ENCODE results near the gene ATP6V0C.
"Not testable (repeated sequence)": the region's sequence is repeated elsewhere in the genome, so short reads cannot be mapped to it uniquely, and the experiment has no call there.

ATP6V0C gene

DNA sequence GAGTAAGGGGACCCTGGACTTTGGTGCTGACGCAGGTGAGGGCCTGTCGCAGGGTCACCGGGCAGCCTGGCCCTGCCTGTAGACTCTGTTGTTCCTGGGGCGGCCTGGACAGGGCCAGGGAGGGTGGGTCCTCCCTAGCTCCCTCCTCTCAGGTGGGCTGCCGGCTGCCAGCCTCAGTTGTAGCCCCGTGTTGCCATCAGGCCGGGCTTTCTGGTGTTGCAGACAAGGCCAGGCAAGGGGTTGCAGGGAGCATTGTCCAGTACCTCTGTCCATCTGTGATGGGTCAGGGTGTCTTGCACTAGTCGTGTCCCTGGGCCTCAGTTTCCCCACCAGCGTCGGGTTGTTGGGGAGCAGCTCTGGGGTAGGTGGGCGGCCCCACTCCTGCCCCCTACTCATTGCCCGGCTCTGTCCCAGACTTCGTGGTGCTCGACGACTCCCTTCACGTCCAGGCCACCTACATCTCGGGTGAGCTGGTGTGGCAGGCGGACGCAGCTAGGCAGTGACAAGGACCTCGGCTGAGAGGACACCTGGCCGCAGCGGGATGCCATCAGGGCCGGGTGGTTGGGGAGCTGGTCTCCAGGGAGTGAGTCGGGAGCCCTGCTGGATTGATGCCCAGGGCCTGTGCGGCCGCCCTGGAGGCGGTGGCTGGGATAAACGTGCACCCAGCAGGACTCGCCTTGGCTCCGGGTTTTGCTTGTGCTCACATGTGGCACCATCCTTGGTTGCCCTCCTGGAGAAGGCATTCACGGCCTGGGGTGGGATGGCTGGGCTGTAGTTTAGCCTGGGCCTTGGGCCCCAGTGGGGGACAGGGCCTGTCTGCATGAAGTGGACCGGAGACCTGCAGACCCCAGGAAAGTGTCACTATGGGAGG is 15.5 kb downstream of the ATP6V0C start:
- no peak for DNase-seq (ENCODE audit: low read depth)

DNA sequence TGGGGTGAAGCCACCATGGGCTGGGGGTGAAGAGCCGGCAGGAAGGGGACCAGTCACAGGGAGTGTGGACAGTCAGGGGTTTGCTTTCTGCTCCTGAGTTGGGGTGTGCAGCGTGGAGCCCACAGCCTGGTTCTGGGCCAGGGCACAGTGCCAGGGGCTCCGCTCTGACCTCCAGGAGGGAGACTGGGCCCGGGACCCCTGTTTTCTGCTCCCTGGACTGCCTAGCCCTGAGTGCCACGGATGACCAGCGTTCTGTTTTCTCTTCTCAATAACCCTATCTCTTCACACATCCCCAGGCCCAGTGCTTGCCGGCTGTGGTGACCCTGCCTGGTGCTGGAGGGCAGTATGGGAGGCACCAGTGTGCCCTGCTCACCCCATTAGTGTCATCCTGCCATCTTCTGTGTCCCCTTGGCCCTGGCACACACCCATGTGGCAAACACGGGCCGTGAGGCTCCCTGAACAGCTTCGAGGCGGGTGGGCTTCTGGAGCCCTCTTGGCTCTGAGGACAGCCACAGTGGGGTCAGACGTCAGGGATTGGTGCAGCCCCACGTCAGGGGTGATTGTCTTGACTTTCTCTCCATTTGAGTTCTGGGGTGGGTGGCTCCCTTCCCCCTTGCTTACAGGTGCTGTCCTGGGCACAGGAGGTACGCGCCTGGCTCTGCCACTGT is 16.3 kb downstream of the ATP6V0C start:
- no peak for DNase-seq (ENCODE audit: low read depth)

DNA sequence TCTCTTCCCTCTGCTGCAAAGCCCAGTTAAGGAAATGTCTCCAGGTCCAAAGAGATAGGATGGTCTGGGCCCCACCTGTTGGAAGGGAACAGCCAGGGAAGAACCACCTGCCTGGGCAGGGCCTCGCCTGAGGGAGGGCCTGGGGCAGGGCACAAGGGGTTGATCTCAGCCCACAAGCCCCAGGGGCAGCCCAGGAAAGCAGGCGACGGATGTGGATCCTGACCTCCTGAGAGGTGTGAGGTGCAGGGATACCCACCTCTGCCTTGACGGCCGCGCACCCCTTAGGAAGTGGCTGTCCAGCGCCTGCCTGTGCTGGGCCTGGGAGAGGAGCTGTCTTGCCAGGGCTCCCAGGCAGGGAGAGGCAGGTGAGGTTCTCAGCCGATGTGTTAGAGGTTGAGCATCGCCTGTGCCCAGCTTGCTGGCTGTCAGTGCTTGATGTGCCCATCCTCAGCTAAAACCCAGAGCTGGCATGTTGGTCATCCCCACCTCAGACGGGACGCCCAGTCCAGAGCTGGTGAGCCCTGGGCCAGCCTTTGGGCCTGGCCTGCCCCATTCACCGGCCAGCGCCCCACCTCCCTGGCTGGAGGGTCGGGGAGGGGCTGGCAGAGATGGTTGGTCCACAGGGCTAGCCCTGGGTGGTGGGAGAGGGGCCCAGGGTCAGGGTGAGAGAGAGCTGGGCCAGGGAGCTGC is 17.0 kb downstream of the ATP6V0C start:
- no peak for DNase-seq (ENCODE audit: low read depth)

DNA sequence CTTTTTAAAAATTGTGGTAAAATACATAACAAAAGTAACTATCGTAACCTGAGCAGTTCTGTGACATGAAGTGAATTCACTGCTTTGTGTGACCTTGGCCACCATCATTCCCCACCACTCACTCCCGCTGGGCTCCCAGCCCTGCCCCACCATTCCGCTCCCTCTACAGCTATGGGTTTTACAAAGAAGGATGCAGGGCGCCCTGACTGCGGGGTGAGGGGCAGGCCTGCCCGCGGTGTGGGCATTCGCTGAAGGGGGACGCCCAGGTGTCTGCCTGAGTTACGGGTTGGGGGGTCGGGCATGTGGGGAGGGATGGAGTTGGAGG is 17.6 kb downstream of the ATP6V0C start, which contains the start of gene CEMP1:
Gene CEMP1 (minus strand): TSS at position 38 of the 325 bp plus-strand sequence. CDS start 335 bp downstream, outside the sequence.
- DNase-seq (ENCODE audit: low read depth), result no peak

DNA sequence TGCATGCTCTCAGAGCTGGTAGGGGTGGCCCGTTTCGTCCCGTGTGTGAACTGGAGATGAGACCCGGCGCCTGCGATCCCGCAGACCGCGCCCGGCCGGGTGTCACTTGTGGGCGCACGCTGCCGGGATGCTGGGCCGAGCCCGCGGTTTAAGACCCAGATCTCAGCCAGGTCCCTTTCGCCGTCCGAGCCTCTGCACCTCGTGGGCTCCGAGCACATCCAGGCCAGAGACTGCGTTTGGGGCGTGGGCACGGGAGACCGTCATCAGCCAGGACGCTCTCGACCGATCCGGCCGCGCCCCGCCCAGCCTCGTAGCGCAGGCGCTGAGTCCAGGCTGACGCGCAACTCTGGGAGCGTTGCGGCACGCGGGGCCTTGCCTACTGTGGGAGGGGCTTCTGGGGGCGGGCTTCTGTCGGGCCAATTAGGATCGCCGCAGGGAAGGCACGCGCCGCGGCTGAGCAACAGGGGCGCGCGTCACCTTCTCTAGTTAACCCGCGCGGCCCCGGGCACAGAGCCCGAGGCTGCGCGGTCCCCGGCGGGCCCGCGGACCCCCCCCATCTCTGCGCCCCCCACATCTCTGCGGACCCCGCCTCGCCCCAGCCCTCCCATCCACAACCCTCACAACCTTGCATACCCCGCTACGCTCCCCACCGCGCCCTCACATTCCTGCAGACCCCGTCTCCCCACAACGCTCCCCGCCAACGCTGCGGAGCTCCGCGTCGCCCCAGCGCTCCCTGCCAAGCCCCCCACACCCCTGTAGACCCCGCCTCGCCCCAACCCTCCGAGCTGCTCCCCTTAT is 18.1 kb downstream of the ATP6V0C start:
- DNase-seq (ENCODE audit: low read depth), result peak; percentile 74

DNA sequence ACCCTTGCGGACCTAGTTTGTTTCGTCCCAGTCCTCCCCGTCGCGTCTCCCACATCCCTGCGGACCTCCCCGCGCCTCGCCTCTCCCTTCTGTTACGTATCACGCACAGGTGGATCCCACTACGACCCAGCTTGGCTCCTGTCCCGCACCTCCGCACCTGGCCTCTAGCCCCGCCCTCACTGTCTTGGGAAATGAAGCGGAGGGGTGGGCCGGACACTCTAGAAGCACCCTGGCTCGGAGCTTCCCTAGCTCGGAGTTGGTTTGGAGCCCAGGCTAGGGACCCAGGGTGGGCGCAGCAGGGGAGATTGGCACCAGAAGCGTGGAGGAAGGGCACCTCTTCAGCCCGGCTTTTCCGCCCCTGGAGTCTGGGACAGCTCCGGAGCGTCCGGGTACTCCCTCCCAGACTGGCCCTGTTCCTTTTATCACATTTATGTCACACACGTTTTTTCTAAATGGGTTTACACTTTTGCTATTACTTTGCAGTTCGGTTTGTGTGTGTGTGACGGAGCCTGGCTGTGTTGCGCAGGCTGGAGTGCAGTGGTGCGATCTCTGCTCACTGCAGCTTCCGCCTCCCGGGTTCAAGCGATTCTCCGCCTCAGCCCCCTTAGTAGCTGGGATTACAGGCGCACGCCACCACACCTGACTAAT is 18.9 kb downstream of the ATP6V0C start:
- DNase-seq (ENCODE audit: low read depth), result no peak

DNA sequence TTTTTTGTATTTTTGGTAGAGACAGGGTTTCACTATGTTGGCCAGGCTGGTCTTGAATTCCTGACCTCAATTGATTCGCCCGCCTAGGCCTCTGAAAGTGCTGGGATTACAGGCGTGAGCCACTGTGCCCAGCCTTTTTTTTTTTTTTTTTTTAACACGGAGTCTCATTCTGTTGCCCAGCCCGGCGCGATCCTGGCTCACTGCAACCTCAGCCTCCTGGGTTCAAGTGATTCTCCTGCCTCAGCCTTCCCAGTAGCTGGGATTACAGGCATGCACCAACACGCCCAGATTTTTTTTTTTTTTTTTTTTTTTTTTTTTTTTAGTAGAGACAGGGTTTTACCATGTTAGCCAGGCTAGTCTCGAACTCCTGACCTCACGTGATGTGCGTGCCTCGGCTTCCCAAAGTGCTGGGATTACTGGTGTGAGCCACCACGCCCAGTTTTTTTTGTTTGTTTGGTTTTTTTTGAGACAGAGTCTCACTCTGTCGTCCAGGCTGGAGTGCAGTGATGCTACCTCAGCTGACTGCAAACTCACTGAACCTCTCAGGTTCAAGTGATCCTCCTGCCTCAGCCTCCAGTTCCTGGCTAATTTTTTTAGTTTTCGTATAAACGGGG is 19.5 kb downstream of the ATP6V0C start:
- not testable (repeated sequence) for DNase-seq (ENCODE audit: low read depth)

DNA sequence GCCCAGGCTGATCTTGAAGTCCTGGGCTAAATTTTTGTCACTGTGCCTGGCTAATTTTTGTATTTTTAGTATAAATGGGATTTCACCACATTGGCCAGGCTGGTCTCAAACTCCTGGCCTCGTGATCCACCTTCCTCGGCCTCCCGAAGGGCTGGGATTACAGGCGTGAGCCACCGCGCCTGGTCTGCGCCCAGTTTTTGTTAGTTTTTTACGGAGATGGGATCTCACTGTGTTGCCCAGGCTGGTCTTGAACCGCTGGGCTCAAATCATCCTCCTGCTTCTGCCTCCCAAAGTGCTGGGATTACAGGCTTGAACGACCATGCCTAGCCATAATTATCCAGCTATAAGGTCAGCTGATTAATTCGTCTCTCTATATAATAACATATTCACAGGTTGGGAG is 20.2 kb downstream of the ATP6V0C start:
- DNase-seq (ENCODE audit: low read depth), result no peak

DNA sequence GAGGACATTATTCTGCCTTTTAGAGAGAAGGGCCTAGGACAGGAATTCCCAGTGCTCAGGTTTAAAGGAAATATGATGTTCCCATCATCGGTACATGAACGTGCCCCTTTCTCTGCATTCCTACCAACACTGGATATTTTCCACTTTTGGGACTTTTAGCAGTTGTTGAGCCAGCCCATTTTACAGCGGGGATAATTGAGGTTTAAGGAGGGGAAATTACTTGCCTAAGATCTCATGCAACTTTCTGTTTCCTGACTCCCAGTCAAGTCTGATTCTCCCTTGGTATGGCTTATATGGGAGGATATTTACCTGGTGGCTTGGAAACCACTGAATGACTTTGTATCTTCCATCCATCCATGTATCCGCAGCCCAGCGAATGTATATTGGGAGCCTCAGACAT is 20.6 kb downstream of the ATP6V0C start:
- not testable (repeated sequence) for DNase-seq (ENCODE audit: low read depth)

DNA sequence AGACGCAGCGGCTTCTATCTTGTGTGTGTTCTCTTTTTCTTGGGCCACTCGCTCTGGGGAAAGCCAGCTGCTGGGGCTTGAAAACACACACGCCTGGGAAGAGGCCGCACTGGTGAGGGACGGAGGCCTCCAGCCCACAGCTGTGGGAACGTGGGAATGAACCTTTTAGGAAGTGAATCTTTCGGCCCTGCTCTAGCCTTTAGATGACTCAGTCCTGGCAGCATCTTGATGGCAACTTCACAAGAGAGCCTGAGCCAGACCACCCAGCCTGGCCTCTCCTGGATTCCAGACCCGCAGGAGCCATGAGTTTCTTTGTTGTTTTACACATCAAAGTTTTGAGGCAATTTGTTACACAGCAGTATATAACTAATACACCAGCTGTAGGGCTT is 21.9 kb downstream of the ATP6V0C start:
- no peak for DNase-seq (ENCODE audit: low read depth)

DNA sequence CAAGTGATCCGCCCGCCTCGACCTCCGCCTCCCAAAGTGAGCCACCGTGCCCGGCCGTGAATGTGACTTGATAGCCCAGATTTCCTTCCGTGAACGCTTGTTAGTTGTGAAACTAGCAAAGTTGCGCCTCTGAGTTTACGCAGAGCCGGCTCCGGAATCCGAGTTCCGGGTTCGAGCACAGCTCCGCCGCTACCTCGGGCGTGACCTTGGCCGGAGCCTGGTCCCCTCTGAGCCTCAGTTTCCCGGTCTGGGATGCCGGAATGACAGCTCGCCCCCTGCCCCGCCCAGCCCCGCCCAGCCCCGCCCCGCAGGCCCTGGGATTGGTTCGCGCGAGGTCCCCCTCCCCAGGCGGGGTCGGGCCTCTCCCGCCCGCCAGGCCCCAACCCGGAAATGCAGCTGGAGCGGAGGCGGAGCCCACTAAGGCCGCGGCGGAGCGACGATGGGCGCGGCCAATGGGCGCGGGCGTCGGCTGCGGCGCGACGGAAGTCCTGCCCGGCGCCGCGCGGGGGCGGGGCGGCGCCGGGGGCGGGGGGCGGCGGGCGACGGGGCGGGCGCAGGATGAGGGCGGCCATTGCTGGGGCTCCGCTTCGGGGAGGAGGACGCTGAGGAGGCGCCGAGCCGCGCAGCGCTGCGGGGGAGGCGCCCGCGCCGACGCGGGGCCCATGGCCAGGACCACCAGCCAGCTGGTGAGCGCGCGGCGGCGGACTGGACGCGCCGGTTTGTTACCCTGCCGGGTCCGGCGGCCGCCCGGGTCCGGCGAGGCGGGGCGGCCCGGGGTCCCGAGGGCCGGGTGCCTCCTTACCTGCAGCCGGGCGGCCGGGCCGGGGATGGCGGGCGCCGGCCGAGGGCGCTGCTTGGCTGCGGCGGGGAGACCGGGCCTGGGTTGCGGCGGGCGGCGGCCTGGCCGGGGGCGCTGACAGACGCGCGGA is 24.0 kb downstream of the ATP6V0C start, which contains the start of gene PDPK1:
Gene PDPK1 (plus strand): TSS at position 571 of the 929 bp plus-strand sequence. CDS start 92 bp downstream, at position 663.
- DNase-seq (ENCODE audit: low read depth), result peak; percentile 63

DNA sequence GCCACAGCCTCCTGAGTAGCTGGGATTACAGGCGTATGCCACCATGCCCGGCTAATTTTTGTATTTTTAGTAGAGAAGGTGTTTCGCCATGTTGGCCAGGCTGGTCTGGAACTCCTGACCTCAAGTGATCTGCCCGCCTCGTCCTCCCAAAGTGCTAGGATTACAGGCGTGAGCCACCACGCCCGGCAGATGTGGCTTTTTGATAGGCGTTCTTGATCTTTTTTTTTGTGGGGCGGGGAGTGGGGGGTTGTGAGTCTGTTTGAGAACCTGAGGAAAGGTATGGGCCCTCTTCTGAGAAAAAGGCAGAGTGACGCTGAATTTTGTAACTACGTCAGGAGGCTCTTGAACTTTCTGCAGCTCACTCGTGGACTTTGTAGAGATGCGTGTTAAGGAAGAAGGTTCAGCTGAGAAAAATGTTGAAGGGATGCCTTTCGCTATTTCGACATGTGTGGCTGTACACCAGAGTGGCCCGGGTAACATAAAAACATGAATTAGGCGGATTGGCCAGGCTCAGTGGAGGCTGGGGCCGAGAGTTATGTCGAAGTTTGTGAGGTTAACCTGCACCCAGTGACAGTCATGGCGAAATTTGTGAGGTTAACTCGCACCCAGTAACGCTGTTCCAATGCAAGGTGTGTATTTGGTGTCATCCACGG is 25.6 kb downstream of the ATP6V0C start:
- DNase-seq (ENCODE audit: low read depth), result not testable (repeated sequence)

DNA sequence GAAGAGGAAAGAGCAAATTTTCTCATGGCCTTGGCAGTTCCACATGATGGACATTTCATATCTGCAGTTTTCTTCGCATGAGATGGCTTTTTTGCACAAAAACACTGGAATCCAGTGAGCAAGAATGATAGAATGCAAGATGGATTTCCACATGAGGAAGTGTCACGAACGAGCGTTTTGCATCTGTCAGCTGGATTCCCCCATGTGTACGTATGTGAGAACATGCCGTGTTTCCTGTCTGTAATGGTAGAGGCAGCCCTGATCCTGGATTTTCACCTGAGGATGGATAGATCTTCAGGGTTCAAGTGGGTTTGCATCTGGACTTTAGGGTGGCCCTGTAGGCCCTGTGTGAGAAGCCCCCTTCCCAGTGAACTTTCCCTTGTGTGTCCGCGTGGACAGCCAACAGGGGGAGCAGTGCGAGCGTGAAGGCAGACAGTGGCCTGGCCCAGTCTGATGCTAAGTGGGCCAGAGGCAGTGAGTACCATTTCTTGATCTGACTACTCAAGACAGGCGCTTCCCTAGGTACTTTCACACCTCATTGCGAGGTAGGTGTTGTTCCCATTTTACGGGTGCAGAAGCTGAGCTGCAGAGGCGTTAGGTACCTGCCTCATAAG is 26.2 kb downstream of the ATP6V0C start:
- not testable (repeated sequence) for DNase-seq (ENCODE audit: low read depth)

DNA sequence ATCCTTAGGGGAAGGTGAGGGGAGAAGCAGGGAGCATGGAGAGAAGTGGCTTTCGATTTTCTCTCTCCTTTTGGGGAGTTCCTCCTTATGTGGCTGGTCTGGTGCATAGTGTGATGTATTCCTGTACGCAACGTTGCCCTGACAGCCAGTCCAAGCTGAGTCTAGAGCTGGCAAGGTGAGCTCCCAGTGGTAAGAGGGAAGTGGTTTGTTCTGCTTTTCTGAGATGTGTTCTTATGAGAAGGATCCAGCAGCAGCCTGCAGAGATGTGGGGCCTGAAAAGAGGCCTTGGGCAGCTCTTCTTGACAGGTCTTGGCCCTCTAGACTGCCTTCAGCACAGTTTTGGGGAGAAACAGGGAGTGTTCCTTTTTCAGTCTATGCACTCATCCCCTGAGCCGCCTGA is 27.2 kb downstream of the ATP6V0C start:
- not testable (repeated sequence) for DNase-seq (ENCODE audit: low read depth)

DNA sequence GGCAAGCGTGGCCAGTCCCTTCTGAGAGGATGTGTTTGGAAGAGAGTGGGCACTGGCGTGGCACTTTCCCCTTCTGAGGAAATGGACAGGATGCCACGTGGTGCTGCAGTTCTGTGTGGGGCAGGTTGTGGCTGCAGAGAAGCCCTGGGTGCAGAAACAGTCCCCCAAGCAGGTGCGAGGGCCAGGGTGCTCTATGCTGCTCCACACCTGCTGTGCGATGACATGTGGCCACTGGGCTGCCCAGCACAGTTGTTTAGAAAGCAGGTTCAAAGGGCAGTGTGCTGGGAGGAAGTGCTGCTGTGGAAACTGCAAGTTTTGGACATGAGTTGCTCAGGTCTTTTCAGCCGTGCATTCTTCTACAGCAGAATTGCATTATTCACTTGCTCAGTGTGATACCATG is 27.7 kb downstream of the ATP6V0C start:
- not testable (repeated sequence) for DNase-seq (ENCODE audit: low read depth)

DNA sequence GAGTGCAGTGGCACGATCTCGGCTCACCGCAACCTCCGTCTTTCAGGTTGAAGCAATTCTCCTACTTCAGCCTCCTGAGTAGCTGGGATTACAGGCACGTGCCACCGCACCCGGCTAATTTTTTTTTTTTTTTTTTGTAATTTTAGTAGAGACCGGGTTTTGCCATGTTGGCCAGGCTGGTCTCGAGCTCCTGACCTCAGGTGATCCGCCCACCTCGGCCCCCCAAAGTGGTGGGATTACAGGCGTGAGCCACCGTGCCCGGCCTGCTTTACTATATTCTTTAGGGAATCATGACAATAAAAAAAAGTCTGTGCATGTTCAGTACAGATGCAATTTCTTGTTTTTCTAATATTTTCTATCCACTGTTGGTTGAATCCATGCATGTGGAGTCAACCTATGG is 30.0 kb downstream of the ATP6V0C start:
- not testable (repeated sequence) for DNase-seq (ENCODE audit: low read depth)

DNA sequence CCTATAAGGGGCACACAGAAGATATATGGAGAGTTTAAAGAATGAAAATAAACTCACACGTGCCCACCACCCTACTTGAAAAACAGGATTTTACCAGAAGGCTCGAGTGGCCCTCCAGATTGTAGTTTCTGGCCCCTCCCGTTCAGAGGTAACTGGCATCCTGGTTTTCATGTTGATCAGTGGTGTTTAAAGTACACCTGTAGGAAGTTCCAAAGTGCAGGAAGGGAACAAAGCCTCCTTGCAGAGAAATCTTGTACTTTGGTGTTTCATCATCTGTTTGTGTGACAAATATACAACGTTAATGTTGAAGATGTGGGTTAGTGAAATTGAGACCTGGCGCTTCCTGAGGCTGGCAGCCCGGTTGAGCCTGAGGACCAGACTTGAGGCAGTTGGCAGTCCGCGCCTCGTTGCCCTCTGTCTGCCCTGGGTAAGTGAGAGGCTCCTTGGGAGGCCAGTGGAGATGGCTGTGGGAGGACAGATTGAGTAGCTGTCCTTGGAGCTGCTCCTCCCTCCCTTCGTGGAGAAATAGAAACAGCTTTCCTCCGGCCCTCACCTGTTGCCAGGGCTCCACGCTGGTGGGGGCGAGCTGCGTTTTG is 36.6 kb downstream of the ATP6V0C start:
- not testable (repeated sequence) for DNase-seq (ENCODE audit: low read depth)

DNA sequence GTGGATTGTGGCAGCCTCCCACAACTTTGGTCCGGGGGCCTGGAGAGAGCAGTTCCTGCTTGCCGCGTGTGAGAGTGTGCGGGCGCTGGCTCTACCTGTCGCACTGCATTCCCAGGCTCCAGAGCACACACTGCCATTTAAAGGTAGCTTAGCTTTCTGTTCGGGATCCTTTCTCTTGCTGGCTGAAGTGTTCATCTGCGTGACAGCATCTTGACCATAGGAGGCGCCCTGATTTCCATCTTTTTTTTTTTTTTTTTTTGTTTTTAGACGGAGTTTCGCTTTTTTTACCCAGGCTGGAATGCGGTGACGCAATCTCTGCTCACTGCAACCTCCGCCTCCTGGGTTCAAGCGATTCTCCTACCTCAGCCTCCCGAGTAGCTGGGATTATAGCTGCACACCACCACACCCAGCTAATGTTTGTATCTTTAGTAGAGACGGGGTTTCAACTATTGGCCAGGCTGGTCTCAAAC is 37.7 kb downstream of the ATP6V0C start:
- not testable (repeated sequence) for DNase-seq (ENCODE audit: low read depth)

All from non-pigmented ciliary epithelial cell (primary cell).